Activated CD8-positive, alpha-beta memory T cell treated with anti-CD3 and anti-CD28 coated beads for 36 hours (primary cell): Measurements from ENCODE around the gene PPP3CB. TPM values are rescaled to one million over a fixed set of nuclear protein-coding genes. Genes with fewer than 3 reads are reported as not detected.

Source experiments
- CTCF ChIA-PET: fragments of 350-600 bp; sonication (Branson Sonifier 250); formaldehyde crosslinking; loops from one replicate; lab custom pipeline; 2021; ENCODE audit warnings: antibody characterized with exemption; lab: Charles Lee
- POLR2A ChIA-PET: fragments of 350-600 bp; sonication (Branson Sonifier 250); formaldehyde crosslinking; loops from one replicate; lab custom pipeline; 2021; ENCODE audit warnings: antibody characterized with exemption; lab: Charles Lee
- total RNA-seq, 2 experiments: library from RNA; stranded (reverse); gene quantifications; one replicate each; pipeline ENCODE4 v1.2.3, GENCODE V29; 2021

PPP3CB gene
- total RNA-seq, 2 experiments from 2014 or later: 39.1 to 41.4 TPM

GRCh38 chr10:73433538-73433867 is 62.3 kb downstream of the PPP3CB start, which contains the start of gene MSS51:
TSS of gene MSS51 (minus strand) at chr10:73433561. CDS start at chr10:73428284, 5,277 bp downstream.
- CTCF ChIA-PET: no interaction called here
- POLR2A ChIA-PET: interaction anchor here (0.6 kb wide), 1 partner anchor 22 kb away, joined by 3 read pairs; no protein-coding TSS in a partner anchor

DNA sequence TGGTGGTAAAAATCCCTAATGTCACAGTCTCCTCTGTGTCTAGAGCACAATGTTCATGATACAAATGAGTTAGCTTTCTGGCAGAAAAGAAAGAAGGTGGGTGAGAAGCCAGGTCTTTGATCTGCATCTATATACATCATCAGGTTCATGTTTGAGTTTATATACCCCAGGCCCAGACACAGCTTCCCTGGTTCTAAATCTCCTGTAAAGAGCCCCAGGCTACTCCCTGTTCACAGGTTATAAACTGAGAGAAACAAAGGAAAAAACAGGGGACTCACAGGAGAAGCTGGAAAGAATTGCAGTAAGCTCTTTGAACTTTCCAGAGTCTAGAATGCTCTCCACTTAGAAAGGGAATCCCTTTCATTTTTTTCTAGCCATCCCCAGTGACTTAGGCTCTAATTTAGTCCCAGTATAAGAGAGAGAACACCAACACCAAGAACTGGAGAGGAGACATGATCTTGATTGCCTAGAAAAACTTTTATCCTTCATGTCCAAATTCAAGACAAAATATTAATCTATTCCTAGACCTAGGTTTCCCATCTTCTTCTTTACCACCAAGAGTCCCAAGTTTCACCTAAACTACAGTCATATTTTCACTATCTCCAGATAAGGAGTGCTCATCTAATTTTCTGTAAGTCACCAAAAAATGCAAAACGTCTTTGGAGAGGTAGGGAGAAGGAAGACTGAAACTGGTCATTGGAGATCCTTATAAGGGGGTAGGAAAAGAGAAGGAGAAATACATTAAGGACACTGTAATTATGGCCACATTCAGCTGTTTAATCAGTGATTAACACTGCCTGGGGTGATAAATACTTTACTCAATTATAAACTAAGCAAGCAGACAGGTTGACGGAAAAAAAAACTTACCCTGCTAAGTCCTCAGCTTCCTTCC is 62.9 kb downstream of the PPP3CB start:
- ChIA-PET POLR2A (interaction anchor here (0.6 kb wide), 1 partner anchor 21 kb away, joined by 3 read pairs; no protein-coding TSS in a partner anchor), CTCF (no interaction called here)

DNA sequence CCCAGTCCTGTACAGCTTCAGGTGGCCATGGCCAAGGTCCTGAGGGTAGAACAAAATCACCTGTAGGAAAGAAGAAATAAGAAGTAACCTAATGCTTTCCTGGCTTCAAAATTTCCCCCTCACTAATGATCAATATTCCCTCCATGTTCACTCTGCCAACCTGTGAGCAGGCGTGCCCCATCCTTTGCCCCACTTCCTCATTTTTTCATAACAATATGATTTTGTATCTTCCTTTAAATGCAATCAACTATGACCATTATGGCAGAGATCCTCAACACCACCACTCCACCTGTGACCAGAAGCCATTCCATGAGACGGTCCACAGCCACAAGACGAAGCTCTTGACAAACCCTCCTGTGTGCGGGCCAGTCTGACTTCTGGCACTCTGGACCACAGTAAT is 69.5 kb downstream of the PPP3CB start:
- ChIA-PET CTCF (no interaction called here), POLR2A (no interaction called here)

DNA sequence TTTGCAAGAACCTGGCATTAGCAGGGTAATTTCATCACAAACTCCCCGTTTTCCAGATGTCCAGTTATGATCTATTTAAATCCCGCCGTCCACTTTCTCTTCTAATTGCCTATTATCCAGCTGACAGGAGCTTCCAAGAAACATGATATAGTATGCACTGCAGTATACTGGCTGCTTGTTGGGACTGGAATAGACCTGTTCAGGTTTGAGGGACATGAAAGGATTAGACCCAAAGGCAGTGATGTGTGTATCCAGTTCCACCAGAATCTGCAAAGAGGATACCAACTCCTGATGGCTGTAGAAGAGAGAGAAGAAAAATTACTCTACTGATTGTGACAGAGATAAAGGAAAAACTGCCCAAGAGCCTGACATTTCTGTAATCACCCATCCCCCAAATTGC is 71.3 kb downstream of the PPP3CB start:
- ChIA-PET CTCF (interaction anchor here (0.6 kb wide), 1 partner anchor 200 kb away, joined by 3 read pairs; no protein-coding TSS in a partner anchor), POLR2A (no interaction called here)

- ChIA-PET CTCF (no interaction called here), POLR2A (no interaction called here)
Measured at GRCh38 chr10:73423309-73423708, 72.5 kb downstream of the PPP3CB start.

DNA sequence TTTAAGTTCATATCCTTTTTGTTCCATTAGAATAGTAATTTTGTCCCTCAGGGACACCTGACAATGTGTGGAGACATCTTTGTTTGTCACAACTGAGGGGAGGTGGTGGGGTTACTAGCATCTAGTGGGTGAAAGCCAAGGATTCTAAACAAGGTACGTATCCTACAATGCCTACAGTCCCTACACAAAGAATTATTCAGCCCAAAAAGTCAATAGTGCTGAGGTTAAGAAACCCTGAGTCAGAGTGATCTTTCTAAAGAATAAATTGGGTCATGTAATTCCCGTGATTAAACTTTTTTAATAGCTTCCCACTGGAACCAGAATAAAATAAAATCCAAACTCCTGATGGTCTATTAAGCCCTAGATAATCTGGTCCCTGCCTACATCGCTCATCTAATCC is 79.3 kb downstream of the PPP3CB start:
- ChIA-PET CTCF (no interaction called here), POLR2A (no interaction called here)

GRCh38 chr10:73414230-73414945 is 81.4 kb downstream of the PPP3CB start:
- ChIA-PET CTCF (interaction anchor here (1.0 to 1.1 kb wide), 2 partner anchors 65 to 81 kb away, joined by 3 read pairs; partner anchors contain the start of gene PPP3CB), POLR2A (interaction anchor here (2.1 to 2.5 kb wide), 2 partner anchors 82 to 168 kb away, joined by 9 to 11 read pairs; partner anchors contain the start of genes DNAJC9 and PPP3CB)

GRCh38 chr10:73413528-73414229 is 82.1 kb downstream of the PPP3CB start, which contains the start of gene ANXA7:
TSS of gene ANXA7 (minus strand) at chr10:73414058. CDS start at chr10:73400856, 13,202 bp downstream.
- ChIA-PET CTCF (interaction anchor here (1.0 to 1.3 kb wide), 4 partner anchors 36 to 82 kb away, joined by 3 to 7 read pairs (median 3); partner anchors contain the start of genes CFAP70 and PPP3CB), POLR2A (interaction anchor here (0.9 to 2.5 kb wide), 5 partner anchors 55 to 330 kb away, joined by 3 to 11 read pairs (median 5); partner anchors contain the start of genes CFAP70, DNAJC9, MRPS16 and PPP3CB)

DNA sequence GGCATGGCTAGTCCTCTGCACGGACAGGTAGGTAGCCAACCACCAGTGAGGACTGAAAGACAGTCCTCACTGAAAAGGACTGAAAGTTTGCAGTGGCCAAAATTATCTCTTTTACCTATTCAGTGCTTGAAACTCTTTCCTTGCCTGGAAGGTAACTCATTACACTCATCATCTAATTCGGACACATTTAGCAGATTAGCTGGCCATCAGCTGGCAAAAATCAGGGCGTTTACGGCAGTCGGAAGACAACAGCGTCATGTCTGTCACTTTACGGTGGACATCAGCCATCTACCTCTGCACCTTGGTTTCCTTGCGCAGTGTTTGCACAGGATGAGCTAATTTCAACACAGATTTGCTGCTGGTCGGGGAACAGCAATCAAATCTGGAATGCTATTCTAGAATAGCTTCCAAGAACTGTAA is 82.7 kb downstream of the PPP3CB start:
- CTCF ChIA-PET: interaction anchor here (1.1 to 1.3 kb wide), 3 partner anchors 36 to 66 kb away, joined by 3 to 7 read pairs (median 3); partner anchors contain the start of gene CFAP70
- POLR2A ChIA-PET: interaction anchor here (0.5 to 2.5 kb wide), 8 partner anchors 55 to 590 kb away, joined by 3 to 11 read pairs (median 4); partner anchors contain the start of genes CFAP70, DNAJC9, MRPS16 and PPP3CB

- POLR2A ChIA-PET: no interaction called here
- CTCF ChIA-PET: no interaction called here
Measured at GRCh38 chr10:73410897-73411296, 84.9 kb downstream of the PPP3CB start.

GRCh38 chr10:73408978-73409521 is 86.8 kb downstream of the PPP3CB start:
- POLR2A ChIA-PET: no interaction called here
- CTCF ChIA-PET: no interaction called here

DNA sequence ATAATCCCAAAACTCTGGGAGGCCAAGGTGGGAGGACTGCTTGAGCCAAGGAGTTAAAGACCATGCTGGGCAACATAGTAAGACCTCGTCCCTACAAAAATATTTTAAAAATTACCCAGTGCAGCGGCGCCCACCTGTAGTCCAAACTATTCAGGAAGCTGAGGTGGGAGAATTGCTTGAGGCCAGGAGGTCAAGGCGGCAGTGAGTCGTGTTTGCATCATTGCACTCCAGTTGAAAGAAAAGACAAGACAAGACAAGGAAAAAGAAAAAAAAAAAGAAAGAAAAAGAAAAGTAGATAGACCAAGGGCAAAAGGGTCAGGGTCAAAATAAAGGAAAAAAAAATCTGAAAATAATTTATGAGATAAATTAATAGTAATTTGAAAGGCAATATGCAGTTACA is 87.8 kb downstream of the PPP3CB start:
- POLR2A ChIA-PET: no interaction called here
- CTCF ChIA-PET: interaction anchor here (0.8 kb wide), 1 partner anchor 37 kb away, joined by 3 read pairs; no protein-coding TSS in a partner anchor

DNA sequence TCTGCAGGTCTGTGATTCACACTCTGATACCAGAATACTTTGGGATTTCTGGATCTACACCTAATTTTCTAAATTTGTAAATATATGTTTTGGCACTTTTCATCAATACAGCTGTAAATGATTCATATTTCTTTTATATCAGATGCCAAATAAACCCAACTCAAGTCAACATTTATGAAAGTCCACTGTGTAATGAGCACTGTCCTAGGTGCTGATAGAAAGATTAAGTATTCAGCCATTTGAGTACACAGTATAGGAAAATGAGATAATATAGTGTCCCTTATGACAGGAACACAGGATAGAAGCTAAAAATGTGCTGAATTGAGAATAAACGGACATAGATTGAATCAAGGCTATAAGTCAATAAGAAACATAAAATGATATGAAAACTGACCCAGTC is 88.3 kb downstream of the PPP3CB start:
- CTCF ChIA-PET: no interaction called here
- POLR2A ChIA-PET: no interaction called here

DNA sequence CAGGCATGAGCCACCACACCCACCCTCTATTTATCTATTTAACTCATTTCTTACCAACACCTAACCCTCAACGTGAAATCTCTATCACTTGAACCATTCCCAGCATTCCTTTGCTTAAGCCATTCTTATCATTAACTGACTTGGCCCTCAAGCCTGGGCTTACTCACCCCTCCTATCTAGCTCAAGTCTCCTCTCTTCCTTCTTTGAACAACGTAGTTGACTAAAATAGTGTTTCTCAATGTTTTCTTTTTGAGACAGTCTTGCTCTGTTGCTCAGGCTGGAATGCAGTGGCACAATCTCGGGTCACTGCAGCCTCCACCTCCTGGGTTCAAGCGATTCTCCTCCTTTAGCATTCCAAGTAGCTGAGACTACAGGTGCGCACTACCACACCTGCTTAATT is 89.0 kb downstream of the PPP3CB start:
- ChIA-PET POLR2A (no interaction called here), CTCF (interaction anchor here (0.6 kb wide), 2 partner anchors 150 to 348 kb away, joined by 3 to 4 read pairs; no protein-coding TSS in a partner anchor)

DNA sequence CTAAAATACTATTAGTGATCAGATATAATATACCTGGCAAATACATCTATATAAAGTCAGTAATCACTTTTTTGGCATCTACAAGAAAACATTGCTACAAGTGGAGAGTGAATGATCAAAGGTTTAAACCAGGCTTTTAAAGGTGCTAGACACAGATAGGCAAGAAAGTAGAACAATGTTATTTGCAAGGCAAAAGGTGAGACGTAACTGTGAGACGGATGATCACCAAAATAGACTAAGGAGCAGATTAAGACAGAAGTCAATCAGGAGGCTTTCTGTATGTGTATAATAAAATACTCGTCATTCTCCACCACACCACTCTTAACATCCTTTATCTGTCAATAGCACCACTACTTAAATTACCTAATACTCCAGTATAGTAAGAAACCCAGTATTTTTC is 90.3 kb downstream of the PPP3CB start:
- ChIA-PET POLR2A (no interaction called here), CTCF (no interaction called here)

- POLR2A ChIA-PET: no interaction called here
Measured at GRCh38 chr10:73404690-73405089, 91.1 kb downstream of the PPP3CB start.

GRCh38 chr10:73401636-73402035 is 94.2 kb downstream of the PPP3CB start:
- CTCF ChIA-PET: no interaction called here

More at GRCh38 chr10:73404690-73405089, 91.1 kb downstream of the PPP3CB start:
- CTCF ChIA-PET: no interaction called here

DNA sequence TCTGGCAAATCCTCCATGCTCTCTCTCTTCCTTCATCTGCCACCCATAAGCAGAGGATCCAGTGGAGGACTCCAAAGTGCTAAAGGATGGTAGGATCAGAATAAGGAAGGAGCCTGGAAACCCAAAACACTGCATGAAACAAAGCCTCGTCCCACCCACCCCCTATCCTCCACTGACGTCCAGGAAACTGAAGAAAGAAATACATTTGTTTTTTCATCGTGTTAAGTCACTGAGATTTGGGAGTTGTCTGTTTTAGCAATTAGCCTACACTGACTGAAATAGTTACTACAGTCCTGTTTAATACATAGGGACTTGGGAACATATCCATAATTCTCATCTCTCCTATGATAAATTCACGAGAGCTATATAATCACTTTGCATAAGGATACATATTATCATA is 96.8 kb downstream of the PPP3CB start:
- POLR2A ChIA-PET: no interaction called here
- CTCF ChIA-PET: no interaction called here

More at GRCh38 chr10:73401636-73402035, 94.2 kb downstream of the PPP3CB start:
- POLR2A ChIA-PET: no interaction called here
